Heart left ventricle (tissue), 13 donors: ENCODE results near the gene TOR1B.

Experiments used
- CTCF ChIP-seq, 12 donors: fragments of 200-600 bp; sonication (generic) in 4 of 12; IDR thresholded peaks; one replicate each; pipeline versions ENCODE4 v1.5.0 to v1.8.0; 2018 to 2022; ENCODE audit warnings: antibody characterized with exemption in 12 of 12, mild to moderate bottlenecking in 5 of 12
- POLR2A ChIP-seq, 2 donors: fragments of 450-650 bp; IDR thresholded peaks; one replicate each; pipeline ENCODE4 v1.6.1; 2017; ENCODE audit warnings: antibody characterized with exemption in 2 of 2, mild to moderate bottlenecking in 2 of 2, moderate library complexity in 2 of 2
- donor health status: ischemic (EF 13 %, LVEDD 7.1; RV severe dilation, severe dysfunction).
- donor health status: DM: no; HTN: yes; CAD: no.
- donor health status: DM: no; HTN: no; CAD: no.
- donor health status: ischemic (EF 25% LVEDD 6.9; RV normal size, moderate dysfunction).
- donor health status: ischemic (EF 25% LVEDD 5.7; RV mildly dilated, moderate dysfunction).
- donor health status: ischemic (EF 35%, LVEDD 5.7; RV mildly dilated, moderate dysfunction).
- donor health status: nonischemic (EF 11% LVEDD 7.7; RV severe dilation, severe dysfunction).
- donor health status: DM: yes; HTN: yes; CAD: no.
- donor health status: PGD.
- donor health status: ischemic (EF 29% LVEDD 5.4; RV normal size, mild dysfunction).
- donor health status: nonischemic (EF 23%, LVEDD 6.1; RV moderate dilation, normal function).

GRCh38 chr9:129798973-129799372 lies 4.0 kb upstream of the TOR1B start:
- TF ChIP-seq CTCF (IDR thresholded peaks at IDR 0.05) (no peak), POLR2A (IDR thresholded peaks at IDR 0.05) (no peak)
